Measurements from ENCODE around the gene LARP6.

Gene LARP6

GRCh38 chr15:70793694-70794093 is 60.3 kb downstream of the LARP6 start:
- DNase-seq: no peak

DNA sequence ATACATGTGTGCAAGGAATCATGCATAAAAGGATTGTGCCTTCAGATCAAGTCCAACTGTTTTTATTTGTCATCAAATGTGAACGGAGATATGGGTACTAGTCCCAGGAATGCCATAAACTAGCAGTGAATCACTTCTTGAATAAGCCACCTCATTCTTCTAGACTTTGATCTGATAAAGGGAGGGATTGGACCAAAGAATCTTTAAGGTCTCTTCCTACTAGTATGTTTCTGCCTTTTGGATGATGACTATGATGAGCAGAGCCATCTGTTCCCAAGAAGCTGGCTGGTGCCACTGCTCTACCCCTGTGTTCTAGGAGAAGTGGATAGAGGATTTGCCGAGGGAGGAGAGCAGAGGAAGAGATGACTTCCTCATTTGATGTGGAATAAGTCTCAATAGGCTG is 61.8 kb downstream of the LARP6 start:
- DNase-seq: no peak

- no peak for DNase-seq
These were observed 62.7 kb downstream of the LARP6 start for GRCh38 chr15:70791259-70791658.

- DNase-seq: no peak
These were observed 64.7 kb downstream of the LARP6 start for GRCh38 chr15:70789213-70789612.

- no peak for DNase-seq
These were observed 65.6 kb downstream of the LARP6 start for GRCh38 chr15:70788114-70789049.

GRCh38 chr15:70786996-70787395 is 67.0 kb downstream of the LARP6 start:
- no peak for DNase-seq

DNA sequence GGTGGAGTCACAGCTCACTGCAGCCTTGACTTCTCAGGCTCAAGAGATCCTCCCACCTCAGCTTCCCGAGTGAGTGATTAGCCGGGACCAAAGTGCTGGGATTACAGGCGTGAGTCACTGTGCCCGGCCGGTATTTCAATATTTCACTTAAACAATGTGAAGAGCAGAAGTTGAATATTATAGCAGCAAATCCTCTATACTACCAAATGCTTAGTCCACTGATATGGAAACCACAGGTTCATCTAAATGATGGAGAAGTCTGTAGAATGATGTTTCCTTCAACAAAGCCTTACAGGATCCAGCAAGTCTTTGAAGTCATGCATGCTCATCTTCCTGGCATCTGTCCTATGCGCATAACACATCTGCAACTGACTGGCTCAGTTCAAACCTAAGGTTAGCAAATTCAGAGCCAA is 70.3 kb downstream of the LARP6 start:
- no peak for DNase-seq

- DNase-seq: no peak
These were observed 70.9 kb downstream of the LARP6 start for GRCh38 chr15:70783041-70783440.

- no peak for DNase-seq
These were observed 72.7 kb downstream of the LARP6 start for GRCh38 chr15:70781236-70781635.
